NOMO-1 treated with dmso at 0.1 percent for 144 hours (cell line): ENCODE measurements around the gene SLC18A3.

Source experiments
- DNase-seq: peaks from one replicate; lab custom pipeline; 2025; ENCODE audit not compliant: unreplicated experiment; lab: John Stamatoyannopoulos, UW

The SLC18A3 gene

GRCh38 chr10:49610114-49610457, at the start of gene SLC18A3:
Gene SLC18A3 (plus strand): TSS chr10:49610310. CDS start chr10:49610741, 431 bp downstream.
- no peak for DNase-seq

DNA sequence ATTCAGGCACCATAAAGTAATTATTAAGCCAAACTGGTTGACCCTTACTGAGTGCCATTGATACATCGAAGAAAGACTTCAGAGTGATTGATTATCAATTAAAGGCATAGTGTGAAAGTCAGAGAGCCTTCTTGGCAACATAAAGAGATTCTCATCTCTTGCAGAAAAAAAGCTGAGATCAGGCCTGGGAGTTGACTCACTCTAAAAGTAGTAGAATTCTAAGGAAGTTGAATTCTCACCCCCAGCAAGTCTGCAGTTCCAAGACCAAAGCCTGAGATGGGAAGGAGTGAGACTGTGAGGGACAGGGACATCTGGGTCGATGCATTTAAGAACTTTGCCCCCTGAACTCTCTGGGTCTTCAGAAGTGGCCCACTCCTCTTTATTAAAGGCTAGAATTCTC, 49.6 kb upstream of the SLC18A3 start:
- no peak for DNase-seq

GRCh38 chr10:49562893-49563292, 47.2 kb upstream of the SLC18A3 start:
- no peak for DNase-seq

DNA sequence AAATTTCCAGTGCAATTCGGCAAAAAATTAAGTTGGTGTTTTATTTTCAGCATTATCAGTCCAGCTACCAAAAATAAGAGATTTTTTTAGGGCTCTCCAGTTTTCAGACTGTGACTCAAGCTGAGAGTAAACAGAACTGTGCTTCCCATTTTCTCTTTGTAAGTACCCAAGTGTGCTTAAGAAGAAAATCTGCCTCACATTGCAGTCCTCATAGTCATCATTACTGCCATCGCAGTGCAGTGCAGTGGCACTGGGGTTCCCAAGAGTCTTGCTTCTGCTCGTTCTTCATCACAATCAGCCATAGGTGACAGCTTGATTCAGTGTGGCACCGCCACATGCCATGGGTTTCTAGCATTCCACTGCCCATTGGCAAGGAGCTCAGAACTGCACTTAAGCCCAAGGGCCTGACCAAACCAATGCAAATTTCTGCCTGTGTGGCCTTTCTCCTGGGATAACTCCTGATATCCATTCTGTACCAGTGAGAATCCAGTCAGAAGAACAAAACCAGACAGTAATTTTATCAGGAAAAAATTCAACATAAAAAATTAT, 45.6 kb upstream of the SLC18A3 start:
- no peak for DNase-seq

- no peak for DNase-seq
Measured at GRCh38 chr10:49567810-49568209, 42.3 kb upstream of the SLC18A3 start.

DNA sequence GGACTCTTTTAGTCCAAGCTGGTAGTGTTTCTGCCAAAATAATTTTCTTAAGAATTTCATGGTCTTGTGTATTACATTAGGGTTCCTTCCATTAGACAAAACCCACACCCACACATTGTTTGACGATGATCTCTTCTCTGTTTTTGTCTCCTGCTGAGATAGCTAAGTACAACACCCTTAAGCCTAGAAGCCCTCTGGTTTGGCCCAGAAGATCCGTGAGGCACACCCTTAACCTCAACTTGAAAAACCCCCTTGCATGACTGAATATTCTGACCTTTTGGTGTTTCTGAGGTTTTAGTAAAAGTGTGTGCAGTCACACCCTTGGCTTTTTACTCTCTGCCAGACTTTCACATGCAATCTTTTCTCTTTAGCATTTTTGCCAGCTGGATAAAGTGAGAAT, 41.9 kb upstream of the SLC18A3 start:
- no peak for DNase-seq

DNA sequence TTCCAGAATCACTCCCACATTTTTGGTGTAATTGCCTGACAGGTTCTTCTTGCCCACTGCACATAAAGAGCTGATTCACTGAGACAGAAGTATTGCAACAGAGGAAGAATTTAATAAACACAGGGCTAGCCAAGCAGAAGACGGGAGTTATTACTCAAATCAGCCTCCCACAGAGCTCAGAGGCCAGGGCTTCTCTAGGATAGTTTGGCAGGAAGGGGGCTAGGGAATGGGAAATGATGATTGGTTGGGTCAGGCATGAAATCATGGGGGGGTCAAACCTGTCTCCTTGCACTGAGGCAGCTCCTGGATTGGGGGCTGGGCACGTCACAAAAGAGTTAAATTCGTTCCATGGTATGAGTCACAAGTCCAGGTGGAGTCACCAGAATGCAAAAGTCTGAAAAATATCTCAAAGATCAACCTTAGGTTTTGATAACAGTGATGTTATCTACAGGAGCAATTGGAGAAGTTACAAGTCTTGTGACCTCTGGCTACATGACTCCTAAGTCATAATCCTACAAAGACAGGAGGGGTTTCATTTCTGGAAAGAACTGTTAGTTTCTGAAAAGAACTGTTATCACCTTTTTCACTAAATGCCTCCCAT, 41.0 kb upstream of the SLC18A3 start:
- DNase-seq: no peak

GRCh38 chr10:49571388-49571787, 38.7 kb upstream of the SLC18A3 start:
- no peak for DNase-seq

- DNase-seq: no peak
Measured at GRCh38 chr10:49572594-49573114, 37.5 kb upstream of the SLC18A3 start.

- DNase-seq: no peak
Measured at GRCh38 chr10:49575489-49576072, 34.5 kb upstream of the SLC18A3 start.

GRCh38 chr10:49577182-49577925, 32.8 kb upstream of the SLC18A3 start:
- no peak for DNase-seq

GRCh38 chr10:49578392-49578791, 31.7 kb upstream of the SLC18A3 start:
- DNase-seq: no peak

DNA sequence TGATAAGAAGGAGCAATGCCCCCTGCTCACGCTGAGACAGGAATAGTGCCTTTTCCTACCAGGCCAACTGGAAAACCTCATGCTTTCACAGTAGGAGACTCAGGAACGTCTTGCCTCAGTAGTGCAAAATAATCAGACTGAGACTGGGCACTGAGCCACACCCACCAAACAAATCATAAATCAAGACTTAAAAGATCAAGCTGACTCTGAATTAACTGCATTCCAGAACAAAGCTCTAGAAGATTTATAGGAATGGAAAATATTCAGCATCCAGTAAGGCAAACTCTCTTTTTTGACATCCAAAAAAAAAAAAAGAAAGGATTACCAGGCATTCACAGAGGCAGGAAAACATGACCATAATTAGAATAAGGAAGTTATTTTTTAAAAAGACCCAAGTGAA, 30.5 kb upstream of the SLC18A3 start:
- no peak for DNase-seq

- no peak for DNase-seq
Measured at GRCh38 chr10:49585387-49585786, 24.7 kb upstream of the SLC18A3 start.

DNA sequence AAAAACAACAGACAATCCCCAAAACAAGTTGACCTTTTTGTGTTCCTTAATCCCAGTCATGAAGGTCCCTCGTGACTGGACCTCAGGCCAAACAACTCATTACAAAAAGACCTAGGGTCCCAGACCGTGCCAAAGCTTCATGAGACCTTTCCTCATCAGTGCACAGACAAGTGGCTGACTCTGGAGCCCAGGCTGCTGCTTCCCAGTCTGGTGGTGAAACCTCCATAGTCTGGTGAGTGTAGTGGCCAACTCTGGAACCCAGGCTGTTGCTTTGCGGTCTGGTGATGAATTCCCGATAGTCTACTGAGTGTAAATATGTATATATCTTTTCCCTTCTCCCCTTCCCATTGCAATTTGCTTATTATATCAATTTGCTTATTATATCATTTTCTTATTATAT, 22.1 kb upstream of the SLC18A3 start:
- no peak for DNase-seq

DNA sequence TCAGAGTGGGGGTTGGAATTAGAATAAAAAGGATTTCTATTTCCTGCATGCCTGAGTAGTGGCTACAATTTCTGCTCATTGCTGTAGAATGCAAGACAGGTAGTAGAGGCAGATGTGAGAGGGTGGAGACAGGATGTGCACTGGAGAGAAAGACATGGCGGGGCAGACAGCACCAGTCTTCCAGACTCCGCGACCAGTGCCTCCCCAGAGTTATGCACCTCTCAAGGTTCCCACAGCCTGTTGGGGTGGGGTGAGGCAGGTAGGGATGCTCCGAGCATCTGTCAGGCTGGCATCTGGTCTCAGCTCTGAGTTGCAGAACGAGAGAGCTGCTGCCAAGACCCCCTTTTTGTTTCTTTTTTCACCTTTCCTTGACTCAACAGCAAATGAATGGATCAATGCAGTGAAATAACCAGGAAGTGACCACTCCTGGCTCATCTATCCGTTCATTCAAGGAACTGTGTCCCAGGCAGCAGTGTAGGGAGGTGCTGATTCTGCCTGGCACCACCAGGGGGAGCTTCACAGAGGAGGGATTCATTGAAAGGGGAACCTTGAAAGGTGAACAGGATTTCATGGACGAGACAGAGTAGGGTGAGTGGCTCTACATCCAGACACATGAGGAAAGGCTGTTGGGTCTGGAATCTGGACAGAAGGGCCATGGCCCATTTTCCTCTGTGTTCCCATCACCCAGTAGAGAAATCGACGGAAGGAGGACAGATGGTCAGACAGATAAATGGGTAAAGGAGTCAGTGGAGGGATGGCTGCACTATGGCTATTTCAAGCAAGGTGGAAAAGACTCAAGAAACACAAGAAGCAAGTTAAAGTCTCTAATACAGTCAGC, 17.2 kb upstream of the SLC18A3 start:
- peak; percentile 25 for DNase-seq

DNA sequence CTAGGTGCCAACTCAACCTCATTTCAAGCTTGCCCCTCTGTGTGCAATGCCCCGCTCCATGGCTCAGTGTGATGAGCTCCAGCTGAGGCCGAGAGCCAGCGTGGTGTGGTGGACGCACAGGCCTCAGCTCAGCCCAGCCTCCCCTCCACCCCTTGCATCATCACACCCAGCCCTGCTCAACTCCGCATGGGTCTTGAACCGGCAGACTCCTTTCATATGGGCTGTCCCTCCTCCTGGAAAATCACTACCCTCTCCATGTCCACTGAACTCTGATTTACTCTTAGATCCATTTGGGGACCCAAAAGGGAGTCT, 16.6 kb upstream of the SLC18A3 start:
- DNase-seq: no peak

- no peak for DNase-seq
Measured at GRCh38 chr10:49593998-49594397, 16.1 kb upstream of the SLC18A3 start.

DNA sequence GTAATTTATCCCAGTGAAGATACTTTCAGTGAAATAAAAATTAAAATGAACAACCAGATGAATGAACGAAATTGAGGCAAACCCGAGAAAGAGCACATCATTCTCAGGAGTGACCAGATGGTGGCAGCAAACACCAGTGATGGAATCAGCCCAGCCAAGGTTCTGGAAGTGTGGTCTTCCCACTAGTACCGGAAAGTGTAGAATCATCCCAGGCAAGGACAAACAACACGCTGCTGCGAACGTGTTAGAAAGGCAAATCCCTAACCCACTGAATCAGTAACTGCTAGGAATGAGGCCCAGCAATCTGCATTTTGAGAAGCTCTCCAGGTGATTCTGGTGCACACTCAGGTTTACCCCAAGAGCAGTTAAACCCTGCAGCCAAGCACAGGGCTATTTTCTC, 15.5 kb upstream of the SLC18A3 start:
- DNase-seq: no peak

- no peak for DNase-seq
Measured at GRCh38 chr10:49595003-49595712, 15.0 kb upstream of the SLC18A3 start.
